NCI-H524 (cell line): ENCODE data around the gene ZC3H12D.
"Not testable (repeated sequence)": the region's sequence is repeated elsewhere in the genome, so short reads cannot be mapped to it uniquely, and the experiment has no call there.

ENCODE experiments used
- DNase-seq, 2 experiments: peaks; one replicate each; lab custom pipeline; 2025; lab: John Stamatoyannopoulos, UW

Gene ZC3H12D

DNA sequence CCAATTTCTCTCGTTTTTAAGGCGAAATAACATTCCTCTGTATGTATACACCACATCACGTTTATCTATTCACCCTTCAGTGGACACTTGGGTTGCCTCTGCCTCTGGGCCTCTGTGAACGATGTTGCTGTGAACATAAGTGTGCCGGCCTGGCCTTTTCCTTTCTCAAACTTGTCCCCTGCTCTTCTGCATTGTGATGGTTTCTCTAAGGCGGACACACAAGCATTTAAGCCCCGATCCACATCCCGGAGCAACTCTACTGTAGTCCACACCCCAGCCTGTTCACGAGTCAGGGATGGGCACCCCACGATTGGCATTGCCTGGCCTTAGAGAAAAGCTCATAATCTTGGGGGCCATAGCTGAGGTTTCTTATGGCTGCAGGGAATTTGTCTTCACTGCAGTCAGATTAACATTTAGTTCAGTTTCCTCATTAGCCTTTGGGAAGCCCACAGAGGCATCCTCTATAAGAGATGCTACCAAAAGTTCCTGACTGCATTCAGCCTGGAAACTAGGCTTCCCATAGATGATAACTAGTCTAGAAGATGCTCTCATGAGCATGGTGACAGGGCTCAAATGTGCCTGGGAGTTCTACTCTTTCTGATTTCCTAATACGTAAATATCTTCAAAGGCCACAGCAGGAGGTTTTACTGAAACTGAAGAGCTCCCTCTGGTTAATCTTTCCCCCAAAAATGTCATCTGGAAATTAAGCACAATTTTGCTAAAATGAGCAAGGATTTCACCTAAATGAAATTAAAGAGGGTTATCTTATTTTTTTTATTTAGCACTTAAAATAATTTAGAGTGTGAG is 762 bp downstream of the ZC3H12D start:
- DNase-seq = no peak

DNA sequence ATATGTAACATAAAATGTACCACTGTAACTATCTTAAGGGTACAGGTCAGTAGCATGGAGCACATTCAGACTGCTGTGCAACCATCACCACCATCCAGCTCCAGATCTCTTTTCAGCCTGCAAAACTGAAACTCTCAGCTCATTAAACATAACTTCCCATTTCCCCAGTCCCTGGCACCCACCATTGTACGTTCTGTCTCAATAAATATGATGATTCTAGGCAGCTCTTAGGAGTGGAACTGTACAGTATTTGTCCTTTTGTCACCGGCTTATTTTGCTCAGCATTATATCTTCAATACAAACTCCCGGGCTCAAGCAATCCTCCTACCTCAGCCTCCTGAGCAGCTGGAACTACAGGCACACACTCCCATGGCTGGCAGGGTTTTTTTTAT is 1.5 kb downstream of the ZC3H12D start:
- no peak for DNase-seq

DNA sequence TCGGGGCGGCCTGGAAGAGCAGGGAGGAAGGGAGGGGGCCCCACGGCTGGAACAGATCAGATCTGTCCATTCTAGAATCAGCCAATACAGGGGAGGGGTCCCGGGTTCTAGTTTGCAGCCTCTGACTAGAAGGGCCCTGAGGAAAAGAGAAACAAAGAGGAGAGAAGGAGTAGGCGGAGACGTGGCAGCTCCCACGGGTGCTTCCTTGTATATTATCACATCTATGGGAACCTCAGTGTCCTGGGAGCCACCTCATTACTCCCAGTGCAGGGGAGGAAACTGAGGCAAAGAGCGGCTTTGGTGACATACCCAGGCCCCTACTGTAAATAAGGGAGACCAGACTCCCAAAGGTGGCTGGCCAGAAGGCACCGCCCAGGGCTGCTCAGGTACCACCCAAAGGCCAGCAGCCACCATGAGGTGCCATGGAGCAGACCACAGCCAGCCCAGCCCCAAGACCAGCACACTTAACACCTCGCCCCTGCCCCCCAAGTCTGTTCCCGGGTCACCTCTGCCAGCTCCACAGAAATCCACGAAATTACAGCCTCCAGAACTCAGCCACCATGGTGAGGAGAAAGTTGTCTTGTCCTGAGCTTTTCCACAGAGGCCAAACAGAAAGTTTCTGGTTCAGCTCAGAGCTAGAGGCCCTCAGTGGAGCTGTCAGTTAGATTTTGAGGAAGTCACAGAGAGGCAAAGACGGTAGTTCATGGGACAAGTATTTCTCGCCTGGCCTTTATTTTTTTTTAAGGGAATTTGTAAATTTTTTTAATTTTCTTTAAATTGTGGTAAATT is 2.1 kb downstream of the ZC3H12D start:
- DNase-seq = no peak

DNA sequence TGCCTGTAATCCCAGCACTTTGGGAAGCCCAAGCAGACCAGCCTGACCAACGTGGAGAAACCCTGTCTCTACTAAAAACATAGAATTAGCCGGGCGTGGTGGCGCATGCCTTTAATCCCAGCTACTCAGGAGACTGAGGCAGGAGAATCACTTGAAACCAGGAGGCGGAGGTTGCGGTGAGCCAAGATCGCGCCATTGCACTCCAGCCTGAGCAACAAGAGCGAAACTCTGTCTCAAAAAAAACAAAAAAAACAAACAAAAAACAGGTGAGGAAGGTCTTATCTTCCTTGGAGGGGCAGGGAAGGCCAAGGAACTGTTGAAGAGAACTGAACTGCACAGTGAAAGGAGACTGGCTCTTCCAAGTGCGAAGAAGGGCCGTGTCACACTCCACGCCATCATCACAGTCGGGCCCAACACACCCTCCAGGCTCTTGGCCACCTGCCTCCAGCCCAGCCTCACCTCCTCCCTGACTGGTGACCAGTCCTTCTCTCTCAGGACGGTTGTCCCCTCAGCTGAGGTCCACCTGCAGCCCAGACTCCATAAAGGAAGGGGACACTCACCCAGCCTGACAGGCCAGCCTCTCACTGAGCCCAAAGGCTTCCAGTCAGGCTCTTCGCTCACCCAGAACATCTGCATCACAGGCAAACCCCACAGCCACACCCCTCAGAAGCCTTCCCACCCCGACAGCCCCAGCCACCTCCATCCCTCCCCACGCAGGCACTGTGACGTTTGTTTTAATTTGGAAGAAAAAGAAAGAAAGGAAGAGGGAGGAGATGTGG is 4.1 kb downstream of the ZC3H12D start:
- no peak for DNase-seq

DNA sequence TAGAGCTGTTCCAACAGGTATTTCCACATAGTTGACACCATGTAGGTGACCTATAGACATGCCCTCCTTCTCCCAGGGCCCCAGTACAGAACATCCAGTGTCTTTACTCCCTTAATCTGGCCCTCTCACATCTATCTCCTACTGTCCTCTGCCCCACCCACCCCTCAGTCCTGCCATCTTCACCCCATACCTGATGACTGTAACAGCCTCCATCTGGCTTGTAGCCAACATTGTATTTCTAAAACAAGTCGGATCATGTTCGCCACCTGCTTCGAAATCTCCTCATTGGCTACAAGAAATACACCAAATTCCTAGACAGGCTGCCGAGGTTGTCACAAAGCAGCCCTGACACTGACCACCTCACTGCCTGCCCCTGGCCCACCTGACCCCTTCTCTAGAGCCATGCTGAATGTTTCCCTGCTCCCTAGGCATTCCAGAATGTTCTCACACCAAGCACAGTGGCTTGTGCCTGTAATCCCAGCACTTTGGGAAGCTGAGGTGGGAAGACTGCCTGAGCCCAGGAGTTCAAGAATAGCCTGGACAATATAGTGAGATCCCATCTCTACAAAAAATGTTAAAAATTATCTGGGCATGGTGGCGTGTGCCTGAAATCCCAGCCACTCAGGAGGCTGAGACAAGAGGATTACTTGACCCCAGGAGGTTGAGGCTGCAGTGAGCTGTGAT is 6.0 kb downstream of the ZC3H12D start:
- DNase-seq = peak; percentile 17 to 53

DNA sequence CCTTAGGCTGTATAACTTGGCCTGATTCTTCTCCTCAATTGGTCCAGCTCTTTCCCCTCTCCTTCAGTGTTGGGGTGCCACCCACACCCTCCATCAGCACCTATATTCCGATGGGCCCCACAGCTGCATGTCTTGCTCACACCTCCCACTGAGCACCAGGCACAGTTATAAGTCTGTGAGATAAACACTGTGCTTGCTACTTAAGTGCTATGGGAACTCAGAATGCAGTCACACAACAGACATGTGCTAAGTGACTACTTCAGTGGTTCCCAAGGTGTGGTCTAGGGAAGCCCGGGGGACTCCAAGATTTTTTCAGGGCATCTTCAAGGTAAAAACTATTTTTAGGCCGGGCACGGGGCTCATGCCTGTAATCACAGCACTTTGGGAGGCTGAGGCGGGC is 7.3 kb downstream of the ZC3H12D start:
- no peak for DNase-seq

DNA sequence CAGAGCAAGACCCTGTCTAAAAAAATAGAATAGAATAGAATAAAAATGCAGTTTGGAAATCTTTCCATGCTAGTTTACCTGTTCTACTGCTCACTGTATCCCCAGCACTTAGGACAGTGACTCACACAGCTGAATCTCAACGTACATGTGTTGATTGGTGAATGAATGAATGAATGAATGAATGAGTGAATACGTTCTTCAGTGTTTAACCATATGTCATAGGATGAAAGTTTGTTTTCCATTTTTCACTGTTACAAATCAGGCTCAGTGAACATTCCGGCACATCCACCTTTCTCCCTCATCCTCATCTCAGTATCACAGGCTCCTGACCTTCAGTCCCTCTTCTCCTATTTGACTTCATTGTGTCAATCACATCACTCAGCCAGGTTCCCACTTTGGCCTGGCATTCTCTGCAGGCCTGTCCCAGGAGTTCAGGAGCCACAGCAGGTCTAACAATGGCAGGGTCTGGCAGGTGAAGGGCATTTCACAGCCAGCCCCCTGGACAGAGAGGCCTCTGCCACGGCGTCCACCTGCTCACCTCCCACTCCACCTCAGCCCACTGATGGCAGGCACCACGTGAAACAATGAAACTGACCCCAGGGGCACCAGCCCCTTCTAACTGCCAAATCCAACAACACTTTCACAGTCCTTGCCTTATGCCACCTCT is 7.9 kb downstream of the ZC3H12D start:
- DNase-seq = no peak

DNA sequence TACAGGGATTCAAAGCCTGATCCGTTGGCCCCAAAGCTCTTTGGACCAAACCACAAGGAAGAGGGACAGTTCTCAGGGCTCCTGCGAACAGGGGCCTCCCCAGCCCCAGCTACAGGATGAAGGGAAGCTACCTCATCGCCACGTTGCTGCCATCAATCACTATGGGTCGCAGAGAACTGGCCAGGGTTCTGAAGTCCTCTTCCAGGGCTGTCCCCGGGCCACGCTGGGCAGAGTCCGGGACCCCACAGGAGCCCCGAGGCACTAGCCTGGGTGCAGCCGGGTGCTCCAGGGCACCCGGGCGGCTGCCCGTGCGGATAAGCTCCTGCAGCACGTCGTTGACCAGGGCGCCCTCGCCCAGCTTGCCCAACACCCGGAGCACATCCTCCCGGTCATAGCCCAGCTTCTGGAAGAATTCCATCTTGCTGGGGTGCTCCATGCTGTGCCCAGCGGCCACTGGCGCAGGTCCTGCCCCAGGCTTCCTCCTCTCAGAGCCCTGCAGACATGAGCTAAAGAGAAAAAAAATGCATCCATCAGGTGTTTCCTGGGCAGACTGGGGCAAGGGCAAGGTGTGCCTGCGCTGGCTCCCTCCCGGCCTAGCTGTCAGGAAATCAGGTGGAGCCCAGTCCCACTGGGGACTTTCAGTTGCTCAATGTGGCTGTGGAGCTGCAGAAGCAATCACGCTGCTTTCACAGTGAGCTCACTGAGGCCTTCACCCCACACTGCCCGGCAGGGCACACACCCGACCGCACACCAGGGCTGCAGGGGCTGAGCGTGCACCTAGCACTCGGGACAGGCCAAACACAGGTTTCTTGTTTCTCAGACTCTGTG is 10.5 kb downstream of the ZC3H12D start:
- DNase-seq = no peak

DNA sequence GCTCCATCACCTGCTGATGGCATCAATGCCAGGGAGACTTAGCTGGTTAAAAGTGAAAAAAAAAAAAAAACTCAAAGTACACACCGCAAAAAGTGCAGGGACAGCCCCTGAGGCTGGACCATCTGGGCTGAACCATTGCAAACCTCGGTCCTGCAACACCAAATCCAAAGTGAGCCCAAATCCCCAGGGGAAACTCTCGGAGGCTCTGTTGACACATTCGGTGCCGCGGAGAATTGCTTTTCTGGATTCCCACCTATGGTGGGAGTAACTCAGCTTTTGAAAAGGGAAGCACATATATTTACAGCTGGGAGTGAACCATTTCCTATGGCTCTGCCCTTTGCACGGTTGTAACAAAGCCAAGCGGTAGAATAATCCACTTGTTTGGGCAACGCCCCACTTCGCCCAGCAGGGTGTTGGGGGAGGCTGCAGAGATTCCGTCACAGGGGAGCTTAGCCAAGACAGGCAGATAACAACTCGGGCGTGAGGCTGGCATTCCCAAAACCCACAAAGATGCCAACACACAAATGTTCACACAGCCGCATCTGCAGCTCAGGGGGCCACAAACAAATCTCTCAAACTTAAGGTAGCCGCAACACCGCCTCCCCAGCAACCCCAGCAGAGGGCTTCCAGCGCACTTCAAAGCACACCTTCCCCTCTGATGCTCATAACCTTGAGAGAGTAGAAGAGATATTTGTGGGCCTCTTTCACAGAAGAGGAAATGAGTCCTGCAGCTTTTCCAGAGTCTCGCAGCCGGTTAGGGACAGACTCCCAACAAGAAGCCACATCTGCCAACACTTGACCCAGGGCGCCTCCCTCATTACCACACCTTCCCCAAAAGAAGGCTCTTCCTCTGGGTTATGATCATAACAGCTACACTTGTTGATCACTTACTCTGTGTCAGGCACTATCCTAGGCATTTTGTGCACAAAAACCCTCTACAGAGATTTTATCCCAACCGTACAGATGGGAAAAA is 11.4 kb downstream of the ZC3H12D start:
- peak; percentile 25 to 38 for DNase-seq

DNA sequence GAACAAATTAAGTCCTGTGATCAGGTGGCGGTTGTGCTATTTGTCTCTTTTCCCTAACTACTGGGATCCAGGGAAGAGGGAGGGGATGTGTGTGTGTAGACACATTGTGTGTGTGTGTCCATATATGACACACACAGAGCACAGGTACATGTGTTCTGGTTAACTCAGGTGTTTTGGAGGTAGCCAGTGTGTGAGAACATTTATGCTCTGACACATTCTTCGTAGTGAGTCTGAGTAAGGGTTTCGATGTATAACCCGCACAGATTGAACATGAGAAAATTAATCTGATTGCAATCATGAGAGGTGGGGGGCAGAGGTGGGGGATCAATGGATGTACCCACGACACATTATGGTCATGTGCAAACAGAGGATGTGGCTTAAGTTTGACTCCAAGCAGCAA is 12.6 kb downstream of the ZC3H12D start:
- DNase-seq = no peak

DNA sequence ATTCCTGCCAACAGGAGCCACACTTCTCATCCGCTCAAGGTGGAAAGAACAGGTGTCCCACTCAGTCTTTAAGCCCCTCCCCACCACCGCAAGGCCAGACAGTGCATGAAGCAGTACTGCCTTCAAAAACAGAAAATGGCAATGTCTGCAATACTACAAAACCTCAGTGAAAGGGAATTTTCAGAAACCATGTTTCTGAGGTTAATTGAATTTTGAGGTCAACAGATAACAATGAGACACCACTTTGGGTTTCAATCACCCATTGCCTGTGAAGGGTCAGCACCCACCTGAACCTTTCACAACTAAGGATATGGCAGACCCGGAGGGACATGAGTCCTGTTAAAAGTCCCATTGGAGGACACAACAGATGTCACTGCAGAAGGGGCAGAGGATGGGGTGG is 13.0 kb downstream of the ZC3H12D start:
- DNase-seq = no peak

DNA sequence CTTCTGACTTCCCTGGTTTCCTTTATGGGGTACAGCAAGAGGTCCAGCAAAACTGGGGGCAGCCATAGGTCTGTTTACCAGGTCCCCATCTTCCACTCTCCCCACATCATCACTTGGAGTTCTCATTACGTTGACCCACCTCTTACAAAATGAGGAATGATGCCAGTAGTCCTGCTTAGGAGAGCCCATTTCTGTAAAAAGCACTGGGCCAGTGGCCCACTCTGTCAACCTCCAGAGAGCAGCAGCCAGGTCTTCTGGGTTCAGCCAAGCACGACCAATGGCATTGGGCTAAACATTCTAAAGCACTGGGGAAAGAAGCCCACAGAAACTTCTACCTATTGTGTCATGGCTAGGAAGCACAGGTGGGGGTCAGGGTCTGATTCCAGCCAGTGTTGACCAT is 13.9 kb downstream of the ZC3H12D start:
- no peak for DNase-seq

DNA sequence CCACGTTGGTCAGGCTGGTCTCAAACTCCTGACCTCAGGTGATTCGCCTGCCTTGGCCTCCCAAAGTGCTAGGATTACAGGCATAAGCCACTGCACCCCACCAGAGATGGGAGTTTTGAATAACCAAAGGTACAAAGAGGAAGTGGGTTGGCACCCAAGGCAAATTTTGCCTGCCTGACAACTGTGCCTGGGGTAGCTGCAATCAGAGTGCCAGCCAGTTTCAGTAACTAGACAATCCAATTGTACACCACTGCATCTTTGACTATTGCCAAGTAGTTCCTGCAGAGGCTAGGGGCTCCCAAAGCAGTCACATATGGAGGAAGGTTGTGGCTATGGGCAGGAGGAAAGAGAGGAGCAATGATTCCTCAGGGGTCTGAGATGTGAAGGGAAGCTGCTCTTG is 16.6 kb downstream of the ZC3H12D start:
- DNase-seq = no peak

DNA sequence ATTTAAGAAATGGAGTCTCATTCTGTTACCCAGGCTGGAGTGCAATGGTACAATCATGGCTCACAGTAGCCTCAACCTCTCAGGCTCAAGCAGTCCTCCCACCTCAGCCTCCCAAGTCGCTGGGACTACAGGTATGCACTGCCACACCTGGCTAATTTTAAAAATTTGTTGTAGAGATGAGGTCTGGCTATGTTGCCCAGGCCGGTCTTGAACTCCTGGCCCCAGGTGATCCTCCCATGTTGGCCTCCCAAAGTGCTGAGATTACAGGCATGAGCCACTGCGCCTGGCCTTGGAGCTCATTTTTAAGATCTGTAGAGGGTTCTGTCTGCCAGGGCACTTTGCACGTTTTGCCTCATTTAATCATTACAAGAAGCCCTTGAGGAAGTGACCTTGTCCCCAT is 17.5 kb downstream of the ZC3H12D start:
- DNase-seq = no peak

DNA sequence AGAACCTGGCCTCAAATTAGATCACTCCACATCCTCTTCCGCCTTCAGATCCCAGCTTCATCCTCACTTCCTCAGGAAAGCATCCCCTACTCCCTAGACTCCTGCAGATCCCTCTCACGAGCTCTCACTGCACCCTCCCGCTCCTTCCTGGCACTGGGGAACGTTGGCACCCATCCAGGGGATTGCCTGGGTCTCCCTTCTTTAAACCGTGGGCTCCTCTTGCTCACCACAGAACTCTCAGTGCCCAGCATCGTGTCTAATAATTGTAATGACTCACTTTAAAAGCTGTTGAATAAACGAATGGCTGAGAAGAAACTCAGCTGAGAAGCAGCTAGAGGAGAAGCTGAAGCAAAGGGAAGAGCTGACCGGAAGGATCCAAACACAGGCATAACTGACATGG is 20.4 kb downstream of the ZC3H12D start:
- no peak for DNase-seq

DNA sequence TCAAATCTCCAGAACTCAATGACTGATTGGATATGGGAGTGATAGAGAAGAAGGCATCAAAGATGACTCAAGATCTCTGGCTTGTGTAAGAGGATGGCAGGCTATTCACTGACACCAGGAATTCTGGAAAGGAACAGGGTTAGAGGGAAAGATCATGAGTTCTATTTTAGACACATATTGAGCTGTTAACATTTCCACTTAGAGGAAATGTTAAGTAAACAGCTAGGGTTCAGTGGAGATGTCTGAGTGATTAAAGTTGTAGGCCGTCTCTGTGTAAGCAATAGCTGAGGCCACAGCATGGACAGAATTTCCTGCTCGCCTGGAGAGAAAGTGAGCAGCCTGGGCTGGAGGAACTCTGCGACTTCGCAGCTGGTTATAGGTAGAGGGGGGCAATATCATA is 21.0 kb downstream of the ZC3H12D start:
- no peak for DNase-seq

DNA sequence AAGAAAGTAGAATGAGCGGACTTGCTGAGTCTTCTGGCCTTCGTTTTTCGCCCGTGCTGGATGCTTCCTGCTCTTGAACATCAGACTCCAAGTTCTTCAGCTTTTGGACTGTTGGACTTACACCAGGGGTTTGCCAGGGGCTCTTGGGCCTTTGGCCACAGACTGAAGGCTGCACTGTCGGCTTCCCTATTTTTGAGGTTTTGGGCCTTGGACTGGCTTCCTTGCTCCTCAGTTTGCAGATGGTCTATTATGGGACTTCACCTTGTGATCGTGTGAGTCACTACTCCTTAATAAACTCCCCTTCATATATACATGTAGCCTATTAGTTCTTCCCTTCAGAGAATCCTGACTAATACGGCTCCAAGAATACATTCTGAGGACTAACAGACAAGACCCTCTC is 22.1 kb downstream of the ZC3H12D start:
- not testable (repeated sequence) for DNase-seq

DNA sequence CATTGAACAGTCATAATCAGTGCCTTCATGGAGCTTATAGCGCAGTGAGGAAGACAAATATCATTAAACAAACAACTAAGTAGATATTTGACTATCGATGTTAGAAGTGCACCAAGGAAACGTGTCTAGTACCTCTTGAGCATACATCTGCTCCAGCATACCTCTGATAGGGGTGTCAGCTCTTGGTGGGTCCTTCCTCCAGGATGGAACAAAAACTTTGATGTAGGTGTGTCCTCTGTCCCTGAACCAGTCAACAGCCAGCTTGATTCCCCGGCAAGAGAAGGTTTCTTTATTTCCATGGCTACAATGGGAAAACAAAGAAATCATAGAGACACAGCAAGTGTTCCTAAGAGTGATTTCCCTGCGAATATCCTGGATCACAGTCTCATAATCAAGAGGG is 23.1 kb downstream of the ZC3H12D start:
- no peak for DNase-seq

DNA sequence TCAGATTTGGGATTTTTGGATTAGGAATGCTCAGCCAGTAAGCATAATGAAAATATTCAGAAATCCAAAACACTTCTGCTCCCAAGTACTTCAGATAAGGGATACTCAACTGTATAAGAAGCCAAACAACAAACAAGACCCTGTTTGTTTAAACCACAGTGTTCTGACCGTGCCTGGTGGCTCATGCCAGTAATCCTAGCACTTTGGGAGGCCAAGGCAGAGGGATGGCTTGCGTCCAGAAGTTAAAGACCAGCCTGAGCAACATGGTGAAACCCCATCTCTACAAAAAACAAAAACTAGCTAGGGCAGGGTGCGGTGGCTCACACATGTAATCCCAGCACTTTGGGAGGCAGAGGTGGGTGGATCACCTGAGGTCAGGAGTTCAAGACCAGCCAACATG is 24.6 kb downstream of the ZC3H12D start:
- DNase-seq = not testable (repeated sequence)
